A673 (cell line): ENCODE data around the gene RIT2.

ENCODE experiments used
- CTCF ChIP-seq: fragments of 300-800, 200-600 bp; sonication (generic); conservative IDR thresholded peaks from 2 replicates; pipeline ENCODE4 v1.5.1; 2017; ENCODE audit warnings: low read depth, mild to moderate bottlenecking, antibody characterized with exemption, low read length, moderate library complexity, mixed read lengths
- EZH2 ChIP-seq: fragments of 200-600 bp; sonication (generic); IDR thresholded peaks from 2 replicates; pipeline ENCODE4 v1.6.1; 2017; ENCODE audit warnings: borderline replicate concordance, low read depth, mild to moderate bottlenecking, mixed read lengths, antibody characterized with exemption, low read length; ENCODE audit not compliant: poor library complexity, severe bottlenecking

- no peak for TF ChIP-seq CTCF
- no peak for TF ChIP-seq EZH2
Measured at GRCh38 chr18:42980426-42980825, 135.1 kb downstream of the RIT2 start.
